Measurements from ENCODE around the gene SLIT3.

SLIT3 gene

GRCh38 chr5:169204788-169205400, 96.0 kb downstream of the SLIT3 start:
- Histone ChIP-seq H3K4me3 (ENCODE audit: insufficient read depth, low read length, poor library complexity, severe bottlenecking) (no peak overlapping the region), H3K27ac (ENCODE audit: low read depth, low read length) (no peak overlapping the region), H3K9me2 (replicated peaks; ENCODE audit: insufficient read depth, low read length) (no peaks in the 10 kb centered on the region), H3K79me2 (ENCODE audit: insufficient read depth, low read length) (no peaks in the 10 kb centered on the region), H3K9ac (ENCODE audit: low read length) (no peak overlapping the region), H3K4me2 (ENCODE audit: low read depth, low read length, poor library complexity, severe bottlenecking) (no peak overlapping the region), H4K20me1 (ENCODE audit: low read depth, low read length) (no peaks in the 10 kb centered on the region), H3F3A (ENCODE audit: insufficient read depth) (no peaks in the 10 kb centered on the region), H3K27me3 (ENCODE audit: low read length) (no peaks in the 10 kb centered on the region), H3K9me3 (ENCODE audit: insufficient read depth, low read length) (no peaks in the 10 kb centered on the region), H3K36me3 (ENCODE audit: low read length) (no peaks in the 10 kb centered on the region), H2AFZ (ENCODE audit: low read depth, low read length, severe bottlenecking) (no peak overlapping the region)
- TF ChIP-seq EZH2phosphoT487 (conservative IDR thresholded peaks at IDR 0.05; ENCODE audit: low read length), result no peak

DNA sequence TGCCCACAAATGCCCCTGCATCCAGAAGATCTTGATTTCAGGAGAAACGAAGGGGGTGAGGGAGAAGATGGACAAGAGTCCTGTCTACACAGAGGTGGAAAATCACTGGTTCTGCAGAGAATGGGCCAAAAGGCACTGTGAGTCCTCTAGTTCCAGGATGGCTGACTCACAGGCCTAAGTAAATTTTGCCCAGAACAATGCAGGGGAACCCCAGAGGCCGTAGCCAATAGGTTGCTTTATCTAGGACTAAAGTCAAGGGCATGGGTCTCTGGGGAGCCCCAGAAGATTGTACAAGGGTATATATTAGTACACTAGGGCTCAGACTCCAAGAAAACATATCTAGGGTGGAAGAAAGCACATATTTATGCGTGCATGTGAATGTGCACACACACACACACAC, 98.0 kb downstream of the SLIT3 start:
- Histone ChIP-seq H3K79me2 (ENCODE audit: insufficient read depth, low read length) (no peaks in the 10 kb centered on the region), H3K9me3 (ENCODE audit: insufficient read depth, low read length) (no peaks in the 10 kb centered on the region), H3F3A (ENCODE audit: insufficient read depth) (no peaks in the 10 kb centered on the region), H3K36me3 (ENCODE audit: low read length) (no peaks in the 10 kb centered on the region), H2AFZ (ENCODE audit: low read depth, low read length, severe bottlenecking) (no peak overlapping the region), H3K4me3 (ENCODE audit: insufficient read depth, low read length, poor library complexity, severe bottlenecking) (no peak overlapping the region), H3K27me3 (ENCODE audit: low read length) (no peaks in the 10 kb centered on the region), H3K9ac (ENCODE audit: low read length) (no peak overlapping the region), H3K27ac (ENCODE audit: low read depth, low read length) (no peak overlapping the region), H4K20me1 (ENCODE audit: low read depth, low read length) (no peaks in the 10 kb centered on the region), H3K4me2 (ENCODE audit: low read depth, low read length, poor library complexity, severe bottlenecking) (no peak overlapping the region), H3K9me2 (replicated peaks; ENCODE audit: insufficient read depth, low read length) (no peaks in the 10 kb centered on the region)
- TF ChIP-seq EZH2phosphoT487 (conservative IDR thresholded peaks at IDR 0.05; ENCODE audit: low read length) (no peak), CTCF (IDR thresholded peaks at IDR 0.05; ENCODE audit: insufficient read depth, low read length, poor library complexity, severe bottlenecking) (no peak)

DNA sequence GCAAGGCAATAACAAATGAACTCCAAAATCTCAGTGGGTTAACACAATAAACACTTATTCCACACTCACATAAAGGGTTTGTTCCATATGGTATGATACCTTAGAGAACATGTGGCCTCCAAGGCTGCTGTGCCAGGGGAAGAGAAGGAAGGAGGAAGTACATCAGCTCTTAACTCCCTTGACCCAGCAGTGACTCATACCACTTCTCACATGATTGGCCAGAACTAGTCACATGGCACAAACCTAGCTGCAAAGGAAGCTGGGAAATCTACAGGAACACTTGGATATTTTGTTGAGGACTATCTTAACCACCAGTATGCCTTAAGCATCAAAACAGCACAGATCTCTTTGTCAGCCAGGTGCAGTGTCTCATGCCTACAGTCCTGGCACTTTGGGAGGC, 99.3 kb downstream of the SLIT3 start:
- no peak overlapping the region for H3K9ac ChIP-seq (ENCODE audit: low read length)
- no peaks in the 10 kb centered on the region for H3K36me3 ChIP-seq (ENCODE audit: low read length)
- TF ChIP-seq EZH2phosphoT487 (conservative IDR thresholded peaks at IDR 0.05; ENCODE audit: low read length), result no peak
- no peak for TF ChIP-seq CTCF (IDR thresholded peaks at IDR 0.05; ENCODE audit: insufficient read depth, low read length, poor library complexity, severe bottlenecking)
- H3K27me3 ChIP-seq (ENCODE audit: low read length), result no peaks in the 10 kb centered on the region
- H2AFZ ChIP-seq (ENCODE audit: low read depth, low read length, severe bottlenecking), result no peak overlapping the region
- H3K9me2 ChIP-seq (replicated peaks; ENCODE audit: insufficient read depth, low read length), result no peaks in the 10 kb centered on the region
- H3K4me3 ChIP-seq (ENCODE audit: insufficient read depth, low read length, poor library complexity, severe bottlenecking), result no peak overlapping the region
- H4K20me1 ChIP-seq (ENCODE audit: low read depth, low read length), result no peaks in the 10 kb centered on the region
- H3K9me3 ChIP-seq (ENCODE audit: insufficient read depth, low read length), result no peaks in the 10 kb centered on the region
- no peak overlapping the region for H3K4me2 ChIP-seq (ENCODE audit: low read depth, low read length, poor library complexity, severe bottlenecking)
- no peaks in the 10 kb centered on the region for H3F3A ChIP-seq (ENCODE audit: insufficient read depth)
- no peak overlapping the region for H3K27ac ChIP-seq (ENCODE audit: low read depth, low read length)
- no peaks in the 10 kb centered on the region for H3K79me2 ChIP-seq (ENCODE audit: insufficient read depth, low read length)

DNA sequence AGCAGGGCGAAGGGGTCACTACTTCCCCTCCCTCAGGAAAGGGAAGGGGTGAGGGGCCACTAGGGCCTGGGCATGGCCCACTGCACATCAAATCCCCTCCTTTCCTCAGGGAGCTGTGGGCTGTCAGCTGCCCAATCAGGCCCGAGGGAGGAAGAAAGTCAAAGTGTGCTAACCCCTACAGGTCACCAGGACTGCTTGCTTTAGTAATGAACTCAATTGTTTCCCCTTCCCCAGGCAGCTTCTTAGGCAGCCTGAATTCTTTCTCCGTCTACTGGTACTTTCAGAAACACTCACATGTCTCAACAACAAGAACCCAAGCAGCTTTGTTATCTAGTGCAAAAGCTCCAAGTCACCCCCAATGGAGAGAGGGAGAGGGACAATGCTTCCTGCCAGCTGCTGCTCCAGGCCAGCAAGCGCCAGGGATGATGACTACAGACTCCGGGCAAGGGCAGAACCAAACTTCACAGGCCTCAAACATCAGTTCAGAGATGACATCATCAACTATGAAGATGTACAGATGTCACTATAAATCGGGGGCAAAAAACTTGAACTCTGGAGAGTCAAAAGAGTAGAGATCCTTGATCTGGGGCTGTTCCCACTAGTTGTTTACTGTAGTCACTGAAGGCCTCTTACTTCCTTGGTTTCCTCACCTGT, 100.7 kb downstream of the SLIT3 start:
- Histone ChIP-seq H3K4me3 (ENCODE audit: insufficient read depth, low read length, poor library complexity, severe bottlenecking) (no peak overlapping the region), H2AFZ (ENCODE audit: low read depth, low read length, severe bottlenecking) (no peak overlapping the region), H3K79me2 (ENCODE audit: insufficient read depth, low read length) (no peaks in the 10 kb centered on the region), H3K9ac (ENCODE audit: low read length) (no peak overlapping the region), H3K4me2 (ENCODE audit: low read depth, low read length, poor library complexity, severe bottlenecking) (no peak overlapping the region), H3K27ac (ENCODE audit: low read depth, low read length) (no peak overlapping the region), H3K9me3 (ENCODE audit: insufficient read depth, low read length) (no peaks in the 10 kb centered on the region), H4K20me1 (ENCODE audit: low read depth, low read length) (no peaks in the 10 kb centered on the region), H3K36me3 (ENCODE audit: low read length) (no peaks in the 10 kb centered on the region), H3K9me2 (replicated peaks; ENCODE audit: insufficient read depth, low read length) (no peaks in the 10 kb centered on the region), H3F3A (ENCODE audit: insufficient read depth) (no peaks in the 10 kb centered on the region), H3K27me3 (ENCODE audit: low read length) (no peaks in the 10 kb centered on the region)
- TF ChIP-seq CTCF (IDR thresholded peaks at IDR 0.05; ENCODE audit: insufficient read depth, low read length, poor library complexity, severe bottlenecking) (no peak), EZH2phosphoT487 (conservative IDR thresholded peaks at IDR 0.05; ENCODE audit: low read length) (no peak)

All from SU-DHL-6 (cell line).